ENCODE measurements around the gene CCER1.

GRCh38 chr12:90964616-90965015, 9.6 kb upstream of the CCER1 start:
- TF ChIP-seq CTCF (IDR thresholded peaks at IDR 0.05) (no peak), POLR2A (IDR thresholded peaks at IDR 0.05) (no peak), POLR2AphosphoS5 (IDR thresholded peaks at IDR 0.05) (no peak)
